ENCODE results near the gene NPY4R2.
"Not testable (repeated sequence)": the region's sequence is repeated elsewhere in the genome, so short reads cannot be mapped to it uniquely, and the experiment has no call there.

The NPY4R2 gene, protein sequence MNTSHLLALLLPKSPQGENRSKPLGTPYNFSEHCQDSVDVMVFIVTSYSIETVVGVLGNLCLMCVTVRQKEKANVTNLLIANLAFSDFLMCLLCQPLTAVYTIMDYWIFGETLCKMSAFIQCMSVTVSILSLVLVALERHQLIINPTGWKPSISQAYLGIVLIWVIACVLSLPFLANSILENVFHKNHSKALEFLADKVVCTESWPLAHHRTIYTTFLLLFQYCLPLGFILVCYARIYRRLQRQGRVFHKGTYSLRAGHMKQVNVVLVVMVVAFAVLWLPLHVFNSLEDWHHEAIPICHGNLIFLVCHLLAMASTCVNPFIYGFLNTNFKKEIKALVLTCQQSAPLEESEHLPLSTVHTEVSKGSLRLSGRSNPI

DNA sequence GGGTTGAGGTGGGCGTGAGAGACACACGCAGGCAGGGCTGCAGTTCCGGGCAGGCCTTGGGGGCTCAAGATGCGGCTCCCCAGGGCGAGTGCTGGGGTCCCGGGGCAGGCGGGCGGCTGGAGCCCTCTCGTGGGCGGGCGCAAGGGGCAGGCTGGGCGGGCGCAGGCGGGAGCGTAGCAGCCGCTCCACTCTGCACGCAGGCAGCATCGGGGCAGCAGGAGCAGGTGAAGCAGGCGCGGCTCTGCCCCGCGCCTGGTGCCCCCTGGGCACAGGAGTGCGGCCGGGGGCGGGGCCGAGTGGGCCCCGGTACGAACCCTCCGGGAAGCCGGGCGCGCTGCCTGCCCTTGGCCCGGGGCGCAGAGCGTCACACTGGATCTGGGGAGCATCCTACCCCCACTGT lies at the start of gene NPY4R2:
Gene NPY4R2, plus strand, starts transcription at position 188 of the 400 bp plus-strand sequence. CDS start 3,326 bp downstream, outside the sequence.
- DNase-seq (ENCODE audit: low read depth); H3K4me3 ChIP-seq (ENCODE audit: low read length): not testable (repeated sequence)

DNA sequence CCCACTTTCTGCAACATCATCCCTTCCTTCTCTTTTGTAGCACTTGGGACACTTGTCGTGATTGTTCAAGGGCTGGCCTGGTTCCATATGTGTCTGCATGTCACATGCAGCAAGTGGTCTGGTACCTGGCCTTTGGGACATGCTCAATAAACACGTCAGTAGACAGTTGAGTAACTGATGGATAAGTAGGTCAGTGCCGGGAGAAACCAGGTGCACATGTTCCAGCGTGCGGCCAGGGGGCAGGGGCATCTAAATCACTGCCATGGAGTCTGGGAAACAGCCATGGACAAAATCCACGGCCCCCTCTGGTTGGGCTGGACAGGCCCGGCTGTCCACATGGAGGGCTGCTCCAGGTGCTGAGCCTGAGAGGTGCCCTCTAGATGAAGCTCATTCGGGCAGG lies 47.6 kb upstream of the NPY4R2 start:
- DNase-seq (ENCODE audit: low read depth); H3K4me3 ChIP-seq (ENCODE audit: low read length): not testable (repeated sequence)

DNA sequence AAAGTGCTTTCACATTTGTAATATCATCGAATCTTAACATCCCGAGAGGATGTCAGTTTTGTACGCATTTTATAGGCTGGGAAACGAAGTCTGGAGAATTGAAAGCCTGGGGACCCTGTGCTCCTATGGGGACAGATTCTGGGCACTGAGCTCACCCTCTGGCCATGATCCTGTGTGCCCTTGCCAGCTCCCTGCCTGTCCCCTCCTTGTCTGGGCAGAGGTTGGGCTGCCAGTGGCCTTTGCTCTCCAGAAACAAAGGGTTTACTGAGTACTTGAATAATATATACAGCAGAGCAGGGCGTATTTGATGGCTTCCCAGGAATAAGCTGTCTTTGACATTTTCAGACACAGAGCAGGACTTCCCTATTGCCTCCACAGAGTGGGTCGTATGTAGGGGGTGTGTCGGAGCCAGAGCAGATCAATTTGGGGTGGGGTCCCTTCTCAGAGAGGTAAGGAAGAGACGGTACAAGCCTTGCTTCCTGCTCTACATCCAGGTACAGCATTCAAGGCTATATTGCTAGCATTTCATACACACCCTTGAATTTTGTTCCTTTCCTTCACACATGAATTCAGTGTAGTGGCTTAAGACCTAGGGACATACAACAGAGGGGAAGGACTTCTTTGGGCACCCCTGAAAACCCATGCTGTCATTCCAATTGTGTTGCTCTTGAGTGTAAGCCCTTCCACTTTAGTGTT lies 46.8 kb upstream of the NPY4R2 start:
- not testable (repeated sequence) for DNase-seq (ENCODE audit: low read depth); H3K4me3 ChIP-seq (ENCODE audit: low read length)

DNA sequence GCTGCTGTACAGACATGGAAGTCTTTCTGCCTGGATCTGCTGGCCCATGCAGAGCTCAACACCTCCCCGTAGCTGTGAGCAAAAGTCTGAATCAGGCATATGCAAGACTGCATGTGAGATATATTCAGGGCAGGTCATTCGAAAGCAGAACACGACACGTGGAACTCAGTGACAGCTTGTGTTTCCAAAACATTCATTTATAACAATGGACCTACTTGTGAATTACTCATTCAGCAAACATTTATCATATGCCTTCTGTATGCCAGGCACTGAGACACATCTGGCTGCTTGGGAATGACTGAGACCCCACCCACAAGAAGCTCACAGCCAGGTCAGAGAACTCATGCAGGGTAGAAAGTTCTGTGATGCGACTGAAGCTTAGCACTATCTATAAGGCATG lies 46.2 kb upstream of the NPY4R2 start:
- DNase-seq (ENCODE audit: low read depth); H3K4me3 ChIP-seq (ENCODE audit: low read length): not testable (repeated sequence)

DNA sequence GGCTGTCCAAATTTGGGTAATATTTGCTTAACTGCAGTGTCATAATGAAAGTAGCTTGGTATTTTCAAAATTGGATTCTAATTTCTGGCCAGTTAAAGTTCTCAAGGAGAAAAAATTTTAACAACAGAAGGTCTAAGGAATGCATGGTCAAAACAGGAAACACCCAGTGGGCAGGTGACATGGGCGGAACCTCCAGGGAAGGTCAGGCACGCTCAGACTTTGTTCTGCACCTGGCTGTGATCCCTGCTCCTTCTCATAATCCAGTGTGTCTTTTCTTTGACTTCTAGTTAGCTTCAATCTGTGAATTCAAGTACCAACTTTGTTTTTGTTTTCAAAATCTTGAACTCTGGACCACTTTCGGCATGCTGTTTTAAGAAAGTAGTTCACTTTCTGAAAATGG lies 34.2 kb upstream of the NPY4R2 start:
- not testable (repeated sequence) for DNase-seq (ENCODE audit: low read depth); H3K4me3 ChIP-seq (ENCODE audit: low read length)

DNA sequence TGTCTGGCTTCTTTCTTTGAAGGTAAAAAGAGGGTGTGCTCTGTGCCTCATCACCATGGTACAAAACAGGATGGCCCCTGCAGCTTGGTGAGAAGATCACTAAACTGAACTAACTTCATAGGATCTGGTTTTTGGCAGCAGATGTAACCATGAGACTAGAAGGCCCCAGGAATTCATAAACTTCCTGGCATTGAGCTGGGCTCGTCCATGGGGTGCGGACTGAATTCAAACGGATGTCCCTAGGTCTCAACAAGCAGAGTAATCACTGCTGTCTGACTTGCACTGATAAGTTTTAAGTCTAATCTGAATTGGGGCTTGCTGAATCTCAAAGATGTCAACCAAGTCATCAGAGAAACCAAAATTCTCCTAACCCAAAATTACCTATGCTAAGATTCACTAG lies 33.5 kb upstream of the NPY4R2 start:
- not testable (repeated sequence) for H3K4me3 ChIP-seq (ENCODE audit: low read length); DNase-seq (ENCODE audit: low read depth)

DNA sequence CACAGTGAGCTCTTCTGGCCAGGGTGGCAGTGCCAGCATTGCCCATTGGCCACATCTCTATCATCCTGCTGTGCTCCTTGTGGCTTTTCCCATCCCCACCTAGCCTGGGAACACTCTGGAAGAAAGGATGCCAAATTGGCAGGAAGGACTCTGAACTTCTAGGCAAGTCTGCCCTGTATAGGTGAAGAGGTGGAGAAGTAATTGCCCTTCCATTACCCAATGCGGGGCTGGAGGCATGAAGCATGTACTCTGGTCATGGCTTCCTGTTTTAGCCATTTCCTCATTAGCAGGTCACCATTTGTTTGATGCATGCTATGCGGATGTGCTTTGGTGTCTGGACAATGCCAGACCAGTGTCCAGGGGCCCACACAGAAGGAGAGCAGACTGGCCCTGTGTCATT lies 32.1 kb upstream of the NPY4R2 start:
- H3K4me3 ChIP-seq (ENCODE audit: low read length); DNase-seq (ENCODE audit: low read depth): not testable (repeated sequence)

DNA sequence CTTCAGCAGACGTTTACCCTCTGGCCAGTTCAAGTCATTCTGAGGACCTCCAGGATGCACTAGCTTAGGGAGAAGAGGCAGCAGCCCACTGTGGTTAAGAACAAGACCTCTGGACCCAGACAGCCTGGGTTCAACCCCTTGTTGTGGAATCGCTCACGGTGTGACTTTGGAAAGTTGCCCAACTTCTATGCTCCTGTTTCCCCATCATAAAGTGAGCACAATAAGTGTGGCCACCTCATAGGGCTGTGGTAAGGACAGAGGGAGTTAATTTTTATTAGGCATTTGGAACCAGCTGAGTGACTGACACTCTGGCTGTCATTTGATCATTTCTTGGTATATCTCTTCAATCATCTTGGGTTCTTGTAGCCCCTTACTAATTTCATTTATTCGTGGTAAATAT lies 31.6 kb upstream of the NPY4R2 start:
- DNase-seq (ENCODE audit: low read depth); H3K4me3 ChIP-seq (ENCODE audit: low read length): not testable (repeated sequence)

DNA sequence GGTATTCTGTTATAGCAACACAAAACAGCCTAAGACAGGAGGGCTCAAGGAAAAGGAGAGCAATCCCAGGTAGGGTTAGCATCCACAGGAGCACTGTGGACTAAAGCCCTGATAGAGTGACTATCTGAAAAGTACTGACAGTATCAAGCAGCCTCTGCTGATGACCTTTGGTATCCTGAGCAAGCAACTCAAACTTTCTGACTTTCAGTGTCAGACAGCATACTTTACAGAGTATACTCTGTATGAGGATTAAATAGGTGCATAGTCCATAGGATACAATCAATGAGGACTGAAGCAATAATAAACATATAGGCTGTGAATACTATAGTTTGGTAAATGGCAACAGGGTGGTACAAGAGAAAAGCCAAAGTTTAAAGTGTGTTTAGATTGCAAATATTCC lies 27.7 kb upstream of the NPY4R2 start:
- H3K4me3 ChIP-seq (ENCODE audit: low read length); DNase-seq (ENCODE audit: low read depth): not testable (repeated sequence)

DNA sequence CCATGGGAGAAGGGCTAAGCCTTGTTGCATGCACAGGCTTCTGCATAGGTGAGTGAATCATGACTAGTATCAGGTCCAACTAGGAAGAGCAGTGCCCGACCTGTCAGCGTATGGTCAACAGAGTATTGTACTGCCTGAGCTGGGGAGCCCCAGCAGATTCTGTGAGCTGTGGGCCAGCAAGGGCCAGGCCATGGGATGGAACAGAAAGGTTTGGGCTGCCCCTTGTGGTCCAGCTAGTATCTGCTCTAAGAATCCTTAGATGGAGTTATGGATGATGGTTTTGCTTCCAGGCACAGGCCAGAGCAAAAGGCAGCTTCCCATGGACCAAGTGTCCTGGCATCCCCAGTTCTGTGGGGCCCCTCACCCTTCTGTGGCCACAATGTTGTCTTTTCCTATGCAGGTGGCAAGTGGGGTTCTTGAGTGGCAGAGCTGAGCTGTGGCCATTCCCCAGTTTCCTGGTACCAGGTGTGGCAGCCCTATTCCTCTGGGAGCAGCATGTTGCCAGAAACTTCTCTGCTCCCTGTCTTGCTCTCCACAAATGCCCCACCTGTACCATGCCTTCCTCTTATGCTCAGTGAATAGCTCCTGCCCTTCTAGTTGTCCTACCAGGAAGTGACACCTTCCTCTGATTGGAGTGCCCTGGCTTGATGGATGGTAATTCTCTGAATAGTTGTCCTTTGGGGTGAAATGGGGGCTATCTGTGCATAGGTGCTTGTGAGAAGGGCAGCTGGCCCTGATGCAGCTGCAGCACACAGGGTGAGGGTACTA lies 25.8 kb upstream of the NPY4R2 start:
- DNase-seq (ENCODE audit: low read depth); H3K4me3 ChIP-seq (ENCODE audit: low read length): not testable (repeated sequence)

DNA sequence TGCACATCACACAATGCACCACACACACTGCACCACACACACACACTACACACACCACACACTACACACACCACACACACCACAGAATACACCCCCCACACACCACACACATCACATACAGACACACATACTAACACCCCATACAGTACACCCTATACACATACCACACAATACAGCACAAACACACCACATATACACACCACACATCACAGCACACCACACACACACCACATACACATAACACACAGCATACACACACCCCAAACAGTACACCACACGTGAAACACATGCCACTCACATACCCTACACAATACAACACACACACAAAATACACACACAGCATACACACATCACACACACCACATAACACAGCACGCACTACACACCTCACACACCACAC lies 23.9 kb upstream of the NPY4R2 start:
- DNase-seq (ENCODE audit: low read depth); H3K4me3 ChIP-seq (ENCODE audit: low read length): not testable (repeated sequence)

DNA sequence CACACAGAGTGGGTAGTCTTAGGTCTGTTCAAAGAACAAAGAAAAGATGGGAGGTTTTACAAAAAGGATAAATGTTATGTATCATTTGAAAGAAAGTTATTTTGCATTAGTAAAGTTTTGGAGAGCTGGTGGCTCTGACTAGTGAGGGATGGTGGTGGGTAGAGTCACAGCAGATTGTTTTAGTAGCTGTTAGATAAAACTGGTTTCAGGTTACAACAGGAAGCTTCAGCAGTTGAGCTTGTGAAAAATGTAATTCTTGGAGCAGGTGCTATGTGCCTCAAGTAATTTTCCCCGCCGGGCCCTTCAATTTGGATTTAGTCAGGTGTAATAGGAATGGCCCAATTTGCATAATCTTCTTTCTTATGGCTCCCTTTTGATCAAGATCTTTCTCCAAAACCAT lies 20.6 kb upstream of the NPY4R2 start:
- not testable (repeated sequence) for H3K4me3 ChIP-seq (ENCODE audit: low read length); DNase-seq (ENCODE audit: low read depth)

DNA sequence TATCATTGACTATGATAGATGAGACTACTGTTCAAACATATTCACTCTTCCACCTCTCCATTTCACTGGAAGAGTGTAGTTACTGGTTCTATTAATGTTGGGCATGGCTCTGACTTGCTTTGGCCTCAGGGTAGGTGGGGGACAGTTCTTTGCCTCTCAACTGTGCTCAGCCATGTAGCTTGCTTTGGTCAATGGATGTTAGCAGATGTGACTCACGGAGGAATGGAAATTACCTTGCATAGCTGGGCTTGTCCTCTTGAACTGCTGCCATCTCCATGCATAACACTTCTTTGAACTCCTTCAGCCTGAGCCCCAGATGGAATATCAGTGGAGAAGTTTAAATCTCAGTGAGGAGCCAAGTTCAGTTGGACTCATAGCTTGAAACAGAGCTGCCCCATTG lies 9.1 kb upstream of the NPY4R2 start:
- not testable (repeated sequence) for DNase-seq (ENCODE audit: low read depth); H3K4me3 ChIP-seq (ENCODE audit: low read length)

DNA sequence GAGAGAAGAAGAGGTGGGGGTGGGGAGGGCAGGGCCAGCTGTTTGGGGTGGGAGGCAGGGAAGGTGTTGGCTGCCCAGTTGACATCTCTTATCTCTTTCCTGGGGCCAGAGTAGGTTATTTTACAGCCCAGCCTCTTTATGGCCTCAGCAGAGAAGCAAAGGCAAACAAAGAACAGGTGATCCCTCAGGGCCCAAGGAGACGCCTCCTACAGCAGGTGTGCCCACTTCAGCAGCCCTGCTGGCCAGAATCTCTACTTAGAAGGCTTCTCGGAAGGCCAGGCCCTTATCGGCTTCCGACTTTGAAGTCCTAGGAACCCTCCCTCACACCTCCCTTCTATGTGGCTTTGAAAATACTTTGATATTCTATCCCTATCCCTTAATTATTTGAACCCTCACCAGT lies 8.0 kb upstream of the NPY4R2 start:
- DNase-seq (ENCODE audit: low read depth); H3K4me3 ChIP-seq (ENCODE audit: low read length): not testable (repeated sequence)

DNA sequence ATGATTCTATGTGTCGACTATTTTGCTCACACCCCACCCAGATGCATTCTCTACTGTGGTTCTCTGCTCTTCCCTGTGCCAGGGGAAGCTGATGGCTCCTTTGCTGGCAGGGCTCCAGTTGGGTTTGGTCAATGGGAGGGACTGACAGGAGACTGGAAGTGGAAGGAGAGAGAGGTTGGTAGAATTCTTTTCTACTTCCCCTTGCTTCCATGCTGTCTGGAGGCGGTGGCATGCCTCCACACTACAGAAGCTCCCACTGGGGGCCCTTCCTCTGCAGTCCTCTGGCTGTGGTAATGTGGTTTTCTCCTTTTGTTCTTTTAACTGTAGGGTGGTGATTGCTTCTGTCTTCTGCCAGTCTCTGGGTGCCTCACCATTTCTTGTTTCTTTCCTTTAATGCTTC lies 4.4 kb upstream of the NPY4R2 start:
- DNase-seq (ENCODE audit: low read depth); H3K4me3 ChIP-seq (ENCODE audit: low read length): not testable (repeated sequence)

Measured in retinal pigment epithelial cell (primary cell).